Prostate gland (tissue), 2 donors: ENCODE data around the gene RTN4RL1.

Source experiments
- POLR2A ChIP-seq: fragments of 450-650 bp; IDR thresholded peaks from one replicate; pipeline ENCODE4 v1.6.1; 2016; ENCODE audit warnings: antibody characterized with exemption, mild to moderate bottlenecking
- POLR2AphosphoS5 ChIP-seq: sonication (generic); formaldehyde crosslinking; IDR thresholded peaks from one replicate; pipeline ENCODE4 v1.6.1; 2017; ENCODE audit warnings: antibody characterized with exemption
- TF ChIP-seq, protein P1 (sequence below), 4 experiments: fragments of 200-600 bp in 2 of 4; fragments of 450-650 bp in 2 of 4; sonication (generic) in 2 of 4; IDR thresholded peaks; 1 replicate in 3 of 4; 2 replicates in 1 of 4; pipeline ENCODE4 v1.5.1; 2016 to 2019; ENCODE audit warnings: antibody characterized with exemption in 4 of 4, mild to moderate bottlenecking in 2 of 4, moderate library complexity in 2 of 4

DNA sequence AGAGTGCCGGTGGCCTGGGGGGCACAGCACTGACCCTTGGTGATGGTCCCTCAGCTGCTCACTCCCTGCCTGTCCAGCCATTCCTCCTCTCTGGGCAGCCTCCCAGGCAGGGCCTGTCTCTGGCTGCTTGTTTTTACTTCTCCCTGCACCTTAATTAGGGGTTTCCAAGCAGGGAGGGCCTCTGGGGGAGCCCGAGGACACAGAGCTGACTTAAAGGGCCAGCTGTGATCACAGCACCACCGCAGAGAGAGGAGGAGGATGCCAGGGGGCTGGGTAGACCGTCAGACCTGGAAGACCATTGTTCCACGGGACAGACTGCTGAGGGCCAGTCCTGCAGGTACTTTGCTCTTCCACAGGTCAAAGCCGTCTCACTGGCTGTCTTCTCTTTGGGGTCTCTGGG, 3.6 kb upstream of the RTN4RL1 start:
- TF ChIP-seq, protein P1, sequence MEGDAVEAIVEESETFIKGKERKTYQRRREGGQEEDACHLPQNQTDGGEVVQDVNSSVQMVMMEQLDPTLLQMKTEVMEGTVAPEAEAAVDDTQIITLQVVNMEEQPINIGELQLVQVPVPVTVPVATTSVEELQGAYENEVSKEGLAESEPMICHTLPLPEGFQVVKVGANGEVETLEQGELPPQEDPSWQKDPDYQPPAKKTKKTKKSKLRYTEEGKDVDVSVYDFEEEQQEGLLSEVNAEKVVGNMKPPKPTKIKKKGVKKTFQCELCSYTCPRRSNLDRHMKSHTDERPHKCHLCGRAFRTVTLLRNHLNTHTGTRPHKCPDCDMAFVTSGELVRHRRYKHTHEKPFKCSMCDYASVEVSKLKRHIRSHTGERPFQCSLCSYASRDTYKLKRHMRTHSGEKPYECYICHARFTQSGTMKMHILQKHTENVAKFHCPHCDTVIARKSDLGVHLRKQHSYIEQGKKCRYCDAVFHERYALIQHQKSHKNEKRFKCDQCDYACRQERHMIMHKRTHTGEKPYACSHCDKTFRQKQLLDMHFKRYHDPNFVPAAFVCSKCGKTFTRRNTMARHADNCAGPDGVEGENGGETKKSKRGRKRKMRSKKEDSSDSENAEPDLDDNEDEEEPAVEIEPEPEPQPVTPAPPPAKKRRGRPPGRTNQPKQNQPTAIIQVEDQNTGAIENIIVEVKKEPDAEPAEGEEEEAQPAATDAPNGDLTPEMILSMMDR (IDR thresholded peaks at IDR 0.05), result no peak
- TF ChIP-seq POLR2AphosphoS5 (no peak), POLR2A (no peak)
